GM12801 (cell line): ENCODE data around the gene NCKAP1.

Experiments used
- CTCF ChIP-seq: IDR thresholded peaks from one replicate; pipeline ENCODE4 v1.5.1; 2011; ENCODE audit warnings: control low read depth; ENCODE audit not compliant: insufficient read length; ENCODE audit errors: extremely low read depth

The NCKAP1 gene

GRCh38 chr2:182885771-182886170 lies 152.5 kb downstream of the NCKAP1 start:
- no peak for TF ChIP-seq CTCF

GRCh38 chr2:182883451-182883850 lies 154.8 kb downstream of the NCKAP1 start:
- no peak for TF ChIP-seq CTCF

GRCh38 chr2:182870227-182870626 lies 168.0 kb downstream of the NCKAP1 start:
- TF ChIP-seq CTCF = no peak

- no peak for TF ChIP-seq CTCF
Observed at GRCh38 chr2:182868054-182868796, 170.0 kb downstream of the NCKAP1 start.

- TF ChIP-seq CTCF = no peak
Observed at GRCh38 chr2:182867426-182868053, 170.7 kb downstream of the NCKAP1 start.

- no peak for TF ChIP-seq CTCF
Observed at GRCh38 chr2:182866461-182867406, 171.5 kb downstream of the NCKAP1 start, which contains the start of gene FRZB. Gene FRZB, minus strand, starts transcription at chr2:182866637. Its CDS starts 85 bp downstream, at chr2:182866552.

GRCh38 chr2:182866095-182866460 lies 172.2 kb downstream of the NCKAP1 start:
- no peak for TF ChIP-seq CTCF
